G401.6 (cell line): ENCODE measurements around the gene RAB2B.
"Not testable (repeated sequence)": the region's sequence is repeated elsewhere in the genome, so short reads cannot be mapped to it uniquely, and the experiment has no call there.

Source experiments
- FAIRE-seq: peaks from 2 replicates; lab custom pipeline; 2012; peaks lifted over from hg19 to GRCh38; lab: Jason Lieb, UNC

RAB2B gene

DNA sequence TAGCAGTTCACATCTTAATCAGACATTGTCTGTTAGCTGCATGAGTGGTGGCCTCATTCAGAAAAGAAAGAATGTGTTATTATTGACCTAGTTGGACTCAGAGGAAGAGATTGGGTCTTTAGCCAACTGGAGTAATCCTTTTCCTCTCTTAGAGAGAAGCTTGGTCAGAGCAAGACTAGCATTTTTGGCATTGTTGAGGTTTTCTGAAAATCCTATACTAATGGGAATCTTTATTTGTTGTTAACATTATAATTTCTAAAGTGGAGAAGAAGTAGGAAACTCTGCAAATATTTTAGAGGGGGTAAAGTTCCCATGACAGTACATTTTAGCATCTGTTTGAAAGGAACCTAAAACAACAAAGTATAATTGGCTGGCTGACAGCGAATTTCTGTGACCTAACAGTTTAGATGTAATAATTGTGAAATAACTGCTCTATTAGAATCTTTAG, 9.9 kb upstream of the RAB2B start:
- peak; percentile 8 for FAIRE-seq

DNA sequence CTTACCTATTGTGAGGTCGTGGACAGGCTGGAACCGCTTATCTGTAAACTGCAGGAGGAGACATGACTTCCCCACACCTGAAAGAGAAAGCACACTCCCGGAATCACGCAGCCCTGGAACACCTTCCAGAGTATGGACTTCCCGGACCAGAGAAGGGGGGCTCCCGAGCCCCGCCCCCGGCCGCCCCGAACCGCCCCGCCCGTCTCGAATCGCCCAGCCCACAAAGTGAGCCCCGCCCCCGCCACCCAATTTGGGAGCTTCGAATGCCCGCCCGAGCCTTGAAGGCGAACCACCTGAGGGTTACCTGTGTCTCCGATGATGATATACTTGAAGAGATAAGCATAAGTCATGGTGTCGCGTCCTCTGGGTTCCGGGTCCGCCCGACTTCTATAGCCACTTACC, 235 bp downstream of the RAB2B start:
- no peak for FAIRE-seq

DNA sequence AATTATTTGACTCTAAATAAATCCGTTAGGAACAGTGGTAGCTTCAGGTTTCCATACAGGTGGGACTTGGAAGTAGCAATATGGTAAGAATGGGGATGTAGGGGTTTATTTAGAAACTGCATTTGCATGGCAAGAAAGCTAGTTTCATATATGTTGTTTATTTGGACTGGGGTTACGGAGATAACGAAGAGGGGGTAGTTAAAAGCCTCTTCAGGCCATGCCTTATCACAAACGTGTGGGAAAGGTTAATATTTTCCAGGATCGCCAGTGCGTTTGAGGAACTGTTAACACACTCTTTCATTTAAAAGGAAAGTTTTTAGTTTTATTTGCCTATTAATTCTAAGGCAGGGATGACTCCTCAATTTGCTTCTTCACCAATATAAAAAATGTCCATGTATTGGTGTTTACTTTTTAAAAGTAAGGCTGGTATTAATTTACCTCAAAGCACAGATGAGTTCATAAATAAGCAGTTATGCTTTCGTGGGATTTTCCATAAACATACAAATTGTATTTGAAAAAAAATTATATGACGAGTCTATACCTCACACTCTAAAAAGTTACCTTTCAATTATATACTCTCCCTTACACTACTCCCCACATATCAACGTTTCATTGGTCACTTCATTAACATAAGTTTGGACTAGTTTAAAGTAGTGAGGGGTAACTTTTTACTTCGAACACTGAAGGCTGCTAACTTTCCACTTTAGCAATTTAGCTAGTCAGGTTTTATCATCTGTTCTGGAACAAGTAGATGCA, 814 bp downstream of the RAB2B start:
- FAIRE-seq: peak; percentile 76

DNA sequence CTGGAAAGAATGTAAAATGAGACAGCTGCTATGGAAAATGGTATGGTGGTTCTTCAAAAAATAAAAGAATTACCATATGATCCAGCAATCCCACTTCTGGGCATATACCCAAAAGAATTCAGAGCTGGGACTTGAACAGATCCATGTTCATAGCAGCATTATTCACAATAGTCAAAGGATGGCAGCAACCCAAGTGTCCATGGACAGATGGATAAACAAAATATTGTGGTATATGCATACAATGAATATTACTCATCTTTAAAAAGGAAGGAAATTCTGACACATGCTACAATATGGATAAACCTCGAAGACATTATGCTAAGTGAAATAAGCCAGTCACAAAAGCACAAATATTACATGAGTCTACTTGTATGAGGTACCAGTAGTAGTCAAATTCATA, 9.1 kb downstream of the RAB2B start:
- no peak for FAIRE-seq

DNA sequence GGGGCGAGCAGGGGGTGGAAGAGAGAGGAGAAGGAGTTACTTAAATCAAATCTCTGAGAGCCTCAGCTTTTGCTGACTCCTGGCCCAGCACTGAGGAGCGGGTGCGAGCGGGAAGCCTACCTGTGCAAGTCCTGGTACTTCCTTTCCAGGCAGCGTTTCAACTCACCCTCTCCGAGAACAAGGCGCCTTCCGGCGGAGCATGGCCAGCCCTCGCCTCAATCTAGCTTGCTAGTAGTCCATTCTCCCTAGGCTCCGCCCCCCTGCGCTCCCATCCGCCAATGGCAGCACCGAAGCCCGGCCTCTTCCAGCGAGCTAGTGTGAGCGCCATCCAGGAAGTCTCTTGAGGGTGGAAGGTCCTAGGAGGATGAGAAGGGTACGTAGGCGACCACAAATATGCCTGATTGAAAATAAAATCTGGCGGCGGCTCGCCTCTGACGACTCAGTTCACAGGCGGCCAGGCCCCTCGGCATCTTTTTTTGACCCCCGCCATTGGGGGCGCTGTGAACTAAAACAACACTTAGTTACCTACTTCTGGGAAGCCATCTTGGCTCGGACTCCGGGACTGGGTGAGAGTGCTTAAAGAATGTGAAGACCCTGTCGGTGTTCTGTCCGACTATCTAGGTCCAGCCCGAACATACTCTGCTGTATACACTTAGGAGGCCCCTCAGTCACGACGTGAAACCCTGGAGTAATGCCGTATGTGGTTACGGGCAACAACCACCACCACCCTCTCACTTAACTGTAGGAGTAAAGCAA, 20.7 kb downstream of the RAB2B start, which contains the start of gene CHD8:
TSS of gene CHD8 (minus strand) at position 212 of the 756 bp plus-strand sequence. CDS start 24,480 bp downstream, outside the sequence.
- peak; percentile 99 for FAIRE-seq

DNA sequence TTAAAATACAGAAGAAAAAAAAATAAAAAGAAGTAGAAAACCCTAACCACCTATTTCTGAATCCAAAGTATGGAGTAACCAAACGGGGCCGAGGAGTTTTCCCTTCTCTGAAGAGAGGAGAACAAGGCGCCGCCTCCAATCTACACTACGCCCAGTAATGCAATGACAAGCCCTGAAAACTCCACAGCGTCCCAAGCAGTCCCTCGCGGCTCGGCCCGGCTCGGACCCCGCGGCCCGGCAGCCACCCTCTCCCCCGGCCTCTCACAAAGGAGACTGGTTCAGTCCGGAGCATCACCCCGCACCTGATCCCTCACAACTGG, 21.2 kb downstream of the RAB2B start:
- FAIRE-seq: no peak

DNA sequence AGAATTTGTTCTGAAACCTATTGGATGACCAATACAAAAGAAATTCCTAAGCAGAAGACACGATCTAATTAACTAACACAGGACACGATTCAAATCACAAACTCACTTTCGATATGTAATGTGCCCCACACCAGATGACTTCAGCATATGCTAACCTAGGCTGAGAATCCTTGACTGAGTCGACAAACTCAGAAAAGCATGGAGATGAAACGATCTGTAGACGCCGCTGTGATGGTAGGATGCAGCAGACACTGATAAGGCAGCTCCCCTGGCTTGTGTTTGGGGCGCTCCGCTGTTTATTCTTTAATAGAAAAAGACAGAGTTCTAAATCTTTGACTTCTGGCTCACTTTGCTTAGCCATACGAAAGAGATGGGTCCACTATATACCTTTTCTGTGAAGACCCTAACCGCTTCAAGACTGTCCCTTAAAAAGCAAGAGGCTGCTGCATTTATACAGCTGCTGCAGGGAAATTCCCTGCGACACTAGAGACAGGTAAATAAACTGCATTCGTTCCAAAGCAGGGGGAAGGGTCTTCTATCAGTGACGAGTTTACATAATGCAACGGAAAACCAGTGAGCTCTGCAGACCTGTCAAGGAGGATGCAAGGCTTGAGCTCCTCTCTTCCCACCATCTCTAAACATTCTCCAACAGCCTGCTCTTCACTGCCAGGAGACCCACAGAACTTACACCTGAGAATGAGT, 21.8 kb downstream of the RAB2B start:
- no peak for FAIRE-seq

DNA sequence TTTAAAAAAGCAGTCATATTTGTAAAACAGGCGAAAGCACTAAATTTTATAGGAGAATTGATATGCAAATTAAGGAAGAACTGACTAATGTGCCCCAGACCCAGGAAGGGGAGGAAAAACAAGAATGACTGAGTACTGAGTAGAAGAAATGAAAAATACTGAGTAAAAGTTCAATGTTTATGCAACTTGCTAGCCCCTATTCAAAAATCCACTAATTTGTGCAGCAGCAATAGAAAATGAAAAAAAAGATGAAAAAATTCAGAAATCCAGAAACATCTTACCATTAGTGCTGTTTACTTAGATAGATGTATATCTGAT, 26.9 kb downstream of the RAB2B start:
- FAIRE-seq: no peak

DNA sequence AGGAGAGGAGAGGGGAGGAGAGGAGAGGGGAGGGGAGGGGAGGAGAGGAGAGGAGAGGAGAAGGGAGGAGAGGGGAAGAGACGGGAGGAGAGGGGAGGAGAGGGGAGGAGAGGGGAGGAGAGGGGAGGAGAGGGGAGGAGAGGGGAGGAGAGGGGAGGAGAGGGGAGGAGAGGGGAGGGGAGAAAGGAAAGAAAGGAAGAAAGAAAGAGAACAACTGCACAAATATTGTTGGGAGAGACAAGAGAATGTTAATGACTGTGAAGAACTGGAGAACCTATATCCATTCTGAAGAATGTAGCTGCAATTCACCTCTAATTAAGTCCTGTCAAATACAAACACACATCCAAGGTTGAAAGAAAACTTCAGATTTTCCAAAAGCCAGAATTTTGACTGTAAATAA, 34.1 kb downstream of the RAB2B start:
- not testable (repeated sequence) for FAIRE-seq

DNA sequence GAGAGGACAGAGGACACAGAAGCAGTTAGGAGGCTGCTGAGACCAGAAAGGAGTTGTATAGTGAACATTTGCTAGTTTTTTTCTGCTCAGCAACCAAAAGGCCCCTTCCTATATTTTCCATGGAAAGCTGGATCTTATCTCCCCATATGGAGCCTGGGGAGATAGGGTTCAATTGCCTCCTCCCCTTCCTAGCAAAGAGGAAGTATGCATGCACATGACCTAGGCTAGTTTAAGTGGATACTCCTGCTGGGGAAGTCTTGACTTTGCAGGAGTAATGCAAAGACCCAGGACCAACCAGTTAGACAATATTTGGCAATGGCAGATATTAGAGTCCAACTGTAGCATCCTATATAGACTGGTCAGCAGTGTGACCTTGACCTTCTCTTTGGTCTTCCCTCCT, 35.9 kb downstream of the RAB2B start:
- no peak for FAIRE-seq

DNA sequence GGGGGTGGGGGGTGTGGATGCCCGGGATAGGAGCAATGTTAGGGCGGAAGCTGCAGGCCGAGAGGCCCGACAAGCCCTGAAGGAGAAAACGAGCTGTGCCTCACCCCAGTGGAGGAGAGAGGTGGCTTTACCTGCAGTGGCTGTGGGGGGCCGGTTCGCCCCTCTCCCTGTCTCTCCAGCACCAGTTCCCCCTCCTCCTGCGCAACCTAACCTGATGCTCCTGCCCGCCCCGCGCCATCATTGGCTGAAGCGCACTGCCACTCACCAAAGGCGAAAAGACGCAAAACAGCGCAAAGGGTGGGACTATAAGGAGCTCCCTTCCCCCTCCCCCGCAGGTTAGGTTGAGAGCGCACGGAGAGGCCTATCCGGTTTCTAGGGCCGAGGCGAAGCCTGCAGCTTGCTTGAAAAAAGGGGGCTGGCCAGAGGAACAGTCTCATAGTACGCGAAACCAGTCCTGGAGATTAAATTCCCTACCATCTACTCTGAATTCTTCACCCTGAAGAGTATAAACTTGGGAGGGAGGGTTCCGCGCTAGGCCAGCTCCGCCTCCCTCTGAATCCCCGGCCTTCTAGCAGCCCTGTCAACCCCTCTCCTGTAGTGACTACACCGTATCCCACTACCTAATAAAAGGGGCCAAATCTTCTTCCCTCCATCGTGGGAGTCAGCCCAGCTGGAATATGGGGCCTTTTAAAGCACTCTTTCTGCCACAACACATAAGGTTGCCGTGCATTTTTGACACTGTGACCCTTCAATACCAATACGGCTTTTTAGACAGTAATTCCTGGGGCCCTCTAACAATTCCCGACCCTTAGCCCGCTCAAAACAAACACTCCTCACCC, 39.5 kb downstream of the RAB2B start:
- peak; percentile 96 for FAIRE-seq

DNA sequence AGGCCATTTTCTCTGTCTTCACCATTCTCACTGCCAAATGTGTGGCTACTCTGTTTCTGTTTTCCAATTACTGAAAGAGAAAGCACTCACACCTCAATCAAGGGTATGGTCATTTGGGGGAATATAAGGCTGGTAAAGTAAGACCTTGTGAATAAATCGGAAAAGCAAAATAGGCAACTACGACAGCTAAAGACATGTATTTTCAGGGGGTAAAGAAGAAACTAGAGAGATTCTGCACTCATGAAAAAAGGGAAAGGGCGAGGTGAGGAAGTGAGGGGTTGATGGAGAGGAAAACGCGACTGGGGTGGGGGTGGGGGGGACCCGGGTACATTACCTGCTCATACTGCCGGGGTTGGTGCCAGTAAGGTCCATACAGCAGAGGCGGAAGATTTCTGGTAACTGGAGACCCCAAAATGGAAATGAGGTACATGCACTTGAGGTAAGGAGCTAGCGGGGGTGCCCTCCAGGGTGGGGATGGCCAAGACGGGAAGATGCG, 40.1 kb downstream of the RAB2B start:
- FAIRE-seq: no peak

DNA sequence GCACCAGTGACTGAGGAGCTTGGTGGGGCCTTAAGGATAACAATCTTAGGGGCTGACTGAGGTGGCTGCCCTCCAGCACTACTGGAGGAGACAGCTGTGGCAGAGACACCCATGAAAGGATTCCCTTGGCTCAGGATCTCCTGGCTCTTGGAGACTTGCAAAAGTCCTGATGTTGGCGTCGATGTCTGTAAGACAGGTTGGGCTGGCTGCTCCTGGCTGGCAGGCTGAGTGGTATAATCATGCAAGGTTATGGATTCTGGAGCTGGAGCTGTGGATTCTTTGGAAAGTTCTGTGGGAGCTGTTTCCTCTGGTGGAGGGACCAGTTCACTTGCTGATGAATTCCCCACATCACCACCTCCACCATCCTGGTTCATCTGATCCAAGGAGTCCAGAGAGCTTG, 45.6 kb downstream of the RAB2B start:
- FAIRE-seq: no peak

DNA sequence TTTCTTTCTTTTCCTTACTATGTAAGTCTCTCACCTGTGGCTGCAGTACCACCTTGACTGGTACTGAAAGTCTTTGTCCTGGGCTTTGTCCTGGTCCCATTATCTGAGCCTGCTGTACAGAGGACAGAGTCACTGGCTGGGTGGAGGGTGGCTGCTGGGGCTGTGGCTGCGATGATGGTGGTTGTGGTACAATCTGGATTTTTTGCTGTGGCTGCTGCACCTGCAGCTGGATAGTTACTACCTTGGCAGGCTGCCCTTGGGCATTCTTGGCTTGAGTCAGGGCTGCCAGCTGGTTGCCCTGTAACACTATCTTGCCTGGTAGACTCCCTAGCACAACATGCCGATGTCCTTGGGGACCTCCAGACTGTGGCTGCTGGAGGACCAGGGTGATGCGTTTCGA, 47.8 kb downstream of the RAB2B start:
- FAIRE-seq: no peak

DNA sequence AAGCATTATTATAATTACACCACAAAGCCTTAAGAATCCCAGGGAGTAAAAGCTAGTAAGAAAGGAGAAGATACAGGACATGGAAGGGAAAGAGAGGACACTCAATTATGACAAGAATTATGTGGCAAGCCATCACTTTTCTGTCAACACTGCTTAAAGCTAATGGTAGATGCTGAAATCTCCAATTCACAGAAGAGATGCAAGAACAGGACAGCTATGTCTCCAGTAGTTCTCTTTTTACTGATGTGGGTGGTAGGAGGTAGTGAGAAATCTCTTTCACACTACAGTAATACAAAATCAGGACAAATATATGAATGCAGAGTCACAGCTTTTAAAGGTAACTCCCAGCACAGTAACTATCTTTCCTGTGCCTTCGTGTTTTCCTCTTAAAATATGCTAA, 50.1 kb downstream of the RAB2B start:
- FAIRE-seq: no peak

DNA sequence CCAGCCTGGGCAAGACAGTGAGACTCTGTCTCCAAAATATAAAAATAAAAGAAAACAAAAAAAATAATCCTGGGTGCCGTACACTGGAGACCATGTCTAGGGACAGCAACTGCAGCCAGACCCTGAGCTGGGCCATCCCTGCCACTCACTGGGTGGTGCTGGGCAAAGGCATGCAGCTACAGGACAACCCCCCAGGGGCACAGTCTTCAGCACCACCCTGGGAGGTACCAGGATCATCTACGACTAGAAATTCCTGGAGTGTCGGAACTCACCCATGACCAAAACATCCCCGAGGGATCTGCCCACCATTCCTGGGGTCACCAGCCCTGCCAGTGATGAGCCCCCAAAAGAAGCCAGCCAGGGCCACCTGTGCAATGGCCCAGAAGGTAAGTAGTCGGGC, 57.2 kb downstream of the RAB2B start:
- no peak for FAIRE-seq

DNA sequence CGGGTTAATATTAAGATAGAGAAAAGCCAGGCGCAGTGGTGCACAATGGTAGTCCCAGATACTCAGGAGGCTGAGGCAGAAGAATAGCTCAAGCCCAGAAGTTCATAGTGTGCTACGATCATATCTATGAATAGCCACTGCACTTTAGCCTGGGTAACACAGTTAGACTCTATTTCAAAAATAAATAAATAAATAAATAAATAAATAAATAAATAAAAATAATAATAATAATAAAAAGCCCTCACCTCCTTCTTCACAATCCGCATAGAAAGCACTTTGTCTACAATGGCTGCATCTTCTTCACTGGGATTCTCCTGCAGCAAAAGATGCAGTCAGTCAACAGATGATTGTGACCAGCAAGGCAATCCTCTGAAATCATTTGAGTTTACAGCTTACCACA, 61.4 kb downstream of the RAB2B start:
- no peak for FAIRE-seq

DNA sequence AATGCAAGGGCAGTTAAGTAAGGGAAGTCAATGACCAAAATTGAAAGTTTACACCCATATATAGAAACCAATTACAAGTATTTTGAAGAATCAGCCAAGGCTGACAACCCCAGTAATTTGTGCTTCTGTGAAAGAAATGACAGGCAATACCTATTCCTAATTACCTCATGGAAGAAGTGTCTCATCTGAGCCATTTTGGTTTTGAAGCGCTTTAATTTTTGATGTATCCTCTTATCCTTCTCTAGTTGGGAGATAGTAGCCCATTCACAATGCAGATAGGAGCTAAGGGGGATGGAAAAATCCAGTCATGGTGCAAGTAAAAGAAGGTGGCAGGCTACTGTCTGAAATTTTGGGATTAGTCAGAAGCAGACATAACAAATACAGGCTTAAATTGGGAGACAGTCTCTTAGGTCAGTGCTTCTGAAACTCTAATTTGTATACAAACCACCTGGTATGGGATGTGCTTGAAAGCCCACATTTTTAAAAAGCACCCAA, 62.6 kb downstream of the RAB2B start:
- no peak for FAIRE-seq
